Smooth muscle cell (in vitro differentiated cells): ENCODE measurements around the gene ZNF333. TPM values are rescaled to one million over a fixed set of nuclear protein-coding genes. Genes with fewer than 3 reads are reported as not detected.

Experiments
- DNase-seq: peaks from one replicate; lab custom pipeline; 2025; ENCODE audit not compliant: unreplicated experiment; lab: John Stamatoyannopoulos, UW
- H2AFZ ChIP-seq: fragments of 200-600 bp; sonication (generic); 2 replicates; pipeline ENCODE4 v1.6.0; 2016; ENCODE audit warnings: antibody characterized with exemption, low read depth, mild to moderate bottlenecking
- H3F3A ChIP-seq: fragments of 200-600 bp; sonication (generic); 2 replicates; pipeline ENCODE4 v1.6.0; 2017; ENCODE audit warnings: antibody characterized with exemption, low read depth
- H3K27ac ChIP-seq: fragments of 200-600 bp; sonication (generic); 2 replicates; pipeline ENCODE4 v1.5.1; 2016; ENCODE audit warnings: low read depth, mild to moderate bottlenecking
- H3K27me3 ChIP-seq: fragments of 200-600 bp; sonication (generic); 2 replicates; pipeline ENCODE4 v1.6.1; 2016; ENCODE audit warnings: low read depth, mild to moderate bottlenecking
- H3K36me3 ChIP-seq: fragments of 200-600 bp; sonication (generic); 2 replicates; pipeline ENCODE4 v1.5.1; 2016; ENCODE audit warnings: low read depth
- H3K4me1 ChIP-seq: fragments of 200-600 bp; sonication (generic); 2 replicates; pipeline ENCODE4 v1.5.1; 2016; ENCODE audit warnings: low read depth
- H3K4me2 ChIP-seq: fragments of 200-600 bp; sonication (generic); 2 replicates; pipeline ENCODE4 v1.6.0; 2016; ENCODE audit warnings: mild to moderate bottlenecking
- H3K4me3 ChIP-seq: fragments of 200-600 bp; sonication (generic); 2 replicates; pipeline ENCODE4 v1.5.1; 2016; ENCODE audit warnings: mild to moderate bottlenecking
- H3K79me2 ChIP-seq: fragments of 200-600 bp; sonication (generic); 2 replicates; pipeline ENCODE4 v1.6.0; 2016; ENCODE audit warnings: low read depth, mild to moderate bottlenecking
- H3K9ac ChIP-seq: fragments of 200-600 bp; sonication (generic); 2 replicates; pipeline ENCODE4 v1.6.0; 2016; ENCODE audit warnings: low read depth
- H3K9me3 ChIP-seq: fragments of 200-600 bp; sonication (generic); replicated peaks from 2 replicates; pipeline ENCODE4 v1.5.1; 2016; ENCODE audit warnings: low read depth
- H4K20me1 ChIP-seq: fragments of 200-600 bp; sonication (generic); 2 replicates; pipeline ENCODE4 v1.6.0; 2016; ENCODE audit warnings: low read depth
- CTCF ChIP-seq: fragments of 200-600 bp; sonication (generic); IDR thresholded peaks from 2 replicates; pipeline ENCODE4 v1.5.1; 2017; ENCODE audit warnings: borderline replicate concordance, mild to moderate bottlenecking, antibody characterized with exemption; ENCODE audit not compliant: insufficient read depth, poor library complexity, severe bottlenecking
- WGBS: methylation state at CpG from one replicate; pipeline ENCODE4 v1.1.7; 2016; ENCODE audit warnings: low lambda C conversion rate; 5-methylcytosine and 5-hydroxymethylcytosine counted together
- polyA plus RNA-seq: library from polyadenylated mRNA; unstranded; fragments of >200 nt; fragmentation: Nextera tagmentation; extraction: Ambion mirVana; gene quantifications from 2 replicates; pipeline ENCODE4 v1.2.1, GENCODE V29; 2016
- total RNA-seq: library from RNA; depleted of rRNA; stranded (reverse); fragments of >200 nt; gene quantifications from 2 replicates; pipeline ENCODE4 v1.2.3, GENCODE V29; 2014

ZNF333 gene
- total and polyA plus RNA-seq, 2 experiments from 2014 or later = 14.8 to 16.0 TPM

GRCh38 chr19:14650161-14650560 lies 39.7 kb upstream of the ZNF333 start:
- no peak for DNase-seq
- no peaks in the 10 kb centered on the region for H3K4me1 ChIP-seq
- WGBS = 74% methylated on average over 2 of the region's 2 CpGs
- H3K36me3 ChIP-seq = no peaks in the 10 kb centered on the region
- no peaks in the 10 kb centered on the region for H3K79me2 ChIP-seq
- no peak overlapping the region for H3K9ac ChIP-seq
- H3F3A ChIP-seq = no peaks in the 10 kb centered on the region
- no peak overlapping the region for H3K4me2 ChIP-seq
- no peak overlapping the region for H2AFZ ChIP-seq
- H3K27me3 ChIP-seq = no peaks in the 10 kb centered on the region
- H4K20me1 ChIP-seq = no peaks in the 10 kb centered on the region
- H3K9me3 ChIP-seq = no peaks in the 10 kb centered on the region
- no peak overlapping the region for H3K27ac ChIP-seq
- H3K4me3 ChIP-seq = no peak overlapping the region
- TF ChIP-seq CTCF = no peak

- H3K36me3 ChIP-seq = no peaks in the 10 kb centered on the region
- DNase-seq = no peak
- no peaks in the 10 kb centered on the region for H4K20me1 ChIP-seq
- H3K27me3 ChIP-seq = no peaks in the 10 kb centered on the region
- no peaks in the 10 kb centered on the region for H3K79me2 ChIP-seq
- no peaks in the 10 kb centered on the region for H3F3A ChIP-seq
- H2AFZ ChIP-seq = no peak overlapping the region
- no peak overlapping the region for H3K4me3 ChIP-seq
- WGBS = 60% methylated on average over 7 of the region's 7 CpGs
- TF ChIP-seq CTCF = no peak
- no peaks in the 10 kb centered on the region for H3K4me1 ChIP-seq
- no peak overlapping the region for H3K9ac ChIP-seq
- H3K4me2 ChIP-seq = no peak overlapping the region
- H3K27ac ChIP-seq = no peak overlapping the region
- no peaks in the 10 kb centered on the region for H3K9me3 ChIP-seq
Observed at GRCh38 chr19:14654786-14655560, 34.9 kb upstream of the ZNF333 start.

- H2AFZ ChIP-seq = no peak overlapping the region
- no peaks in the 10 kb centered on the region for H3K79me2 ChIP-seq
- H3K4me2 ChIP-seq = no peak overlapping the region
- H3K9me3 ChIP-seq = no peaks in the 10 kb centered on the region
- no peaks in the 10 kb centered on the region for H3K4me1 ChIP-seq
- 73% methylated on average over 11 of the region's 11 CpGs for WGBS
- H3K9ac ChIP-seq = no peak overlapping the region
- H3K4me3 ChIP-seq = no peak overlapping the region
- H3K27me3 ChIP-seq = no peaks in the 10 kb centered on the region
- H3K36me3 ChIP-seq = no peaks in the 10 kb centered on the region
- H3F3A ChIP-seq = no peaks in the 10 kb centered on the region
- TF ChIP-seq CTCF = no peak
- DNase-seq = no peak
- no peak overlapping the region for H3K27ac ChIP-seq
- H4K20me1 ChIP-seq = no peaks in the 10 kb centered on the region
Observed at GRCh38 chr19:14655726-14656125, 34.1 kb upstream of the ZNF333 start.
